Lung microvascular endothelial cell (primary cell): ENCODE results near the gene NELL1. TPM values are rescaled to one million over a fixed set of nuclear protein-coding genes. Genes with fewer than 3 reads are reported as not detected.
"Not testable (repeated sequence)": the region's sequence is repeated elsewhere in the genome, so short reads cannot be mapped to it uniquely, and the experiment has no call there.

ENCODE experiments used
- DNase-seq, 2 donors: peaks; one replicate each; pipeline versions ENCODE4 v3.0.0 to v3.0.0-alpha.2; 2010; ENCODE audit warnings: low read depth in 2 of 2
- total RNA-seq: library from RNA; depleted of rRNA; stranded (reverse); fragments of >200 nt; gene quantifications from 2 replicates; pipeline ENCODE4 v1.2.1, GENCODE V29; 2014

Gene NELL1
- total RNA-seq, 1 donor from 2014 or later = not detected

GRCh38 chr11:21190181-21190580 lies 520.8 kb downstream of the NELL1 start:
- no peak for DNase-seq

- DNase-seq = no peak
Observed at GRCh38 chr11:21195995-21196394, 526.6 kb downstream of the NELL1 start.

- DNase-seq = no peak
Observed at GRCh38 chr11:21198498-21198897, 529.1 kb downstream of the NELL1 start.

DNA sequence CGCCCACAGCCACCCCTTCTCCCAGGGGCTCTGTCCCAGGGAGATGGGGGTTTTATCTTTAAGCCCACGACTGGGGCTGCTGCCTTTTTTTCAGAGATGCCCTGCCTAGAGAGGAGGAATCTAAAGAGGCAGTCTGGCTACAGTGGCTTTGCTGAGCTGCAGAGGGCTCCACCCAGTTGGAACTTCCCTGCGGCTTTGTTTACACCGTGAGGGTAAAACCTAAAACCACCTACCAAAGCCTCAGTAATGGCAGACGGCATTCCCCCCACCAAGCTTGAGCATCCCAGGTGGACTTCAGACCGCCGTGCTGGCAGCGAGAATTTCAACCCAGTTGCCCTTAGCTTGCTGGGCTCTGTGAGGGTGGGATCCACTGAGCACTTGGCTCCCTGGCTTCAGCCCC lies 535.8 kb downstream of the NELL1 start:
- no peak for DNase-seq

- no peak for DNase-seq
Observed at GRCh38 chr11:21225860-21226259, 556.5 kb downstream of the NELL1 start.

DNA sequence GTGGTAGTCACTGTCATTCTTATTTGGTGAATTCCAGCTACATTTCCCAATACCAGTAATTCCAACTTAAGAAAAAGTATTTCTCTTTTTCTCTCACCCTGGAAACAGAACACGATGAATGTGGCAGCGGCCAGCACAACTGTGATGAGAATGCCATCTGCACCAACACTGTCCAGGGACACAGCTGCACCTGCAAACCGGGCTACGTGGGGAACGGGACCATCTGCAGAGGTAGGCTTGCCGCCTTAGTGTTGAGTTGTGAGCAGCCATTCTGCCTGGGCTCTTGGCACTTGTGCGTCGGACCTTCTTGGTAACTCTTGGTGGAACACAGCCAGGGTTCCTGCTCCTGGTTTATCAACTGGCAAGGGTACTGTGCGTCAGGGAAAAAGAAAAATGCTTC lies 559.8 kb downstream of the NELL1 start:
- DNase-seq = no peak

GRCh38 chr11:21250196-21250595 lies 580.8 kb downstream of the NELL1 start:
- DNase-seq = no peak

DNA sequence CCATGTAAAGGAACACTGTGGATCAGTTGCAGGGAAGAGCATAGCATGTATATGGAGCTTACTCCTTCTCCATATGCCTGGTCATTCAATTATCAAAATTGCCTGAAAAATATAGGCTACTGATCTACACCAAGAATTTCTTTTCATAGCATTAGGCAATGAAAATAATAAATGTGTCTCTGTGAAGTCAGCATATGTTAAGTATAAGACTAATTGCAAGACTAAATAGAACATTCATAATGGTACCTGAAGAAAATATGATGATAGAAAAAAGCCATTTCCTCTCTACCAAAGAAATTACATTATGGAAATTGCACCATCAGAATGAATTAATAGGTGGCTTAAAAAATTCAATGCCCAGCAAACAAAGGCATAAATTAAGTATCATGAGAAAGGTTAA lies 584.7 kb downstream of the NELL1 start:
- DNase-seq = no peak

DNA sequence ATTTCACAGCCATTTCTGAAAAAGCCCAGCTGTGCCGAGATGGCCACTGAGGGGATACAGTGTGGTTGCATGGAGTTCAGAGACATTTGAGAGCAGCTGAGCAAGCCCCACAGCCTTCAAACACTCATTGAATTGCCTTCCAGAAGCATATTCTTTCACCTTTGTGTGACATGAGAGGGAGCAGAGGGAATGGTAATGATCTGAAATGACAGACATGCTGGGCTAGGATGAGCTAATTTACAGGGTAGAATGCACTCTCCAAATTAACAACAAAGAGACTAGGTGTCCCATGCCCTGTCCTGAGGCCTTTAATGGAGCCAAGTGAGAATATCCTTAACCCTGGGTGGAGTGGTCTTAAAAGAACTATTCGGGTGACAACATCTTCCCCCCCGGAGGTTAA lies 585.4 kb downstream of the NELL1 start:
- no peak for DNase-seq

DNA sequence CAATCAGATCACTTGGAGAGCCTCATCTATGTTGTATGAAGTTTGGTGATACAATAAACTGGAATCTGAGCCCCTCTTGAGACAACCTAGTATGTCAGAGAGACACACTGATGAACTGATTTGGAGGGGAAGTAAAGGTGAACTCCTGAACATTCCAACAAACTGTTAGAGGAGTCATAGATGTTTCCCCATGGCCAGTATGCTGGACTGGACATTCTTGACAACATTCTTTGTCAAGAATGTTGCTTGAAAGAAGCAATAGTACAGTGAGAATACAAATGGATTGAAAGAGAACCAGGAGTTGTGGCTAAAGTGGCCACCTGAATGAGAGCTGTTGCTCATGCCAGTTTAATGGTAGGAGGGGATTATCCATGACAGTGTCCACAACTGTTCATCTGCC lies 588.1 kb downstream of the NELL1 start:
- DNase-seq = no peak

- no peak for DNase-seq
Observed at GRCh38 chr11:21258414-21258813, 589.0 kb downstream of the NELL1 start.

GRCh38 chr11:21260101-21260500 lies 590.7 kb downstream of the NELL1 start:
- DNase-seq = no peak

GRCh38 chr11:21262992-21263391 lies 593.6 kb downstream of the NELL1 start:
- DNase-seq = no peak

DNA sequence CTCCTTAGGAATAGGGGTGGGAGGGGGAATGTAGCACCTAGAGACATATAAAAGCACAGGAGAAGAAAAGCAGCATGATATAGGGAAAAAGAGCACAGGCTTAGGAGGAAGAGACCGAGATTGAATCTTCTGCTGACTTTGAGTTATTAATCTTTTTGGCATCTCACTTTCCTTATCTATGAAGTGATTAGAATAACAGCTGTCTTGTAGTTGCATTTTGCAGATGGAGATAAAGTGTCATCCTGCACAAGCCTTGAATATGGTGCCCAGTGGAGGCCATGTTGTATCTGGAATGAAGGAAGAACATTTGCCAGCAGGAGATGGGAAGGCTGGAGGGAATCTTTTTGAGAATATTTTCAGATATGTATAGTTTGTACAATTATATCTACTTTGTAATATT lies 594.7 kb downstream of the NELL1 start:
- DNase-seq = no peak

GRCh38 chr11:21268036-21268435 lies 598.6 kb downstream of the NELL1 start:
- no peak for DNase-seq

GRCh38 chr11:21272139-21272538 lies 602.8 kb downstream of the NELL1 start:
- not testable (repeated sequence) for DNase-seq

- DNase-seq = no peak
Observed at GRCh38 chr11:21278840-21279239, 609.5 kb downstream of the NELL1 start.

- no peak for DNase-seq
Observed at GRCh38 chr11:21285104-21285503, 615.7 kb downstream of the NELL1 start.

DNA sequence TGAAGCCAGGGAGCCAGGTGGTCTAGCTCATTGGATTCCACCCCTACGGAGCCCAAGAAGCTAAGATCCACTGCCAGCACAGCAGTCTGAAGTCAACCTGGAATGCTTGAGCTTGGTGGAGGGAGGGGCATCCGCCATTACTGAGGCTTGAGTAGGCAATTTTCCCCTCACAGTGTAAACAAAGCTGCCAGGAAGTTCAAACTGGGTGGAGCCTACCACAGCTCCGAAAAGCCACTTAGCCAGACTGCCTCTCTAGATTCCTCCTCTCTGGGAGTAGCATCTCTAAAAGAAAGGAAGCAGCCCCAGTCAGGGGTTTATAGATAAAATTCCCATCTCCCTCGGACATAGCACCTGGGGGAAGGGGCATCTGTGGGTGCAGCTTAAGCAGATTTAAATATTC lies 620.3 kb downstream of the NELL1 start:
- no peak for DNase-seq

- no peak for DNase-seq
Observed at GRCh38 chr11:21295508-21295907, 626.1 kb downstream of the NELL1 start.

- no peak for DNase-seq
Observed at GRCh38 chr11:21301981-21302380, 632.6 kb downstream of the NELL1 start.

GRCh38 chr11:21306739-21307358 lies 637.5 kb downstream of the NELL1 start:
- DNase-seq = no peak

DNA sequence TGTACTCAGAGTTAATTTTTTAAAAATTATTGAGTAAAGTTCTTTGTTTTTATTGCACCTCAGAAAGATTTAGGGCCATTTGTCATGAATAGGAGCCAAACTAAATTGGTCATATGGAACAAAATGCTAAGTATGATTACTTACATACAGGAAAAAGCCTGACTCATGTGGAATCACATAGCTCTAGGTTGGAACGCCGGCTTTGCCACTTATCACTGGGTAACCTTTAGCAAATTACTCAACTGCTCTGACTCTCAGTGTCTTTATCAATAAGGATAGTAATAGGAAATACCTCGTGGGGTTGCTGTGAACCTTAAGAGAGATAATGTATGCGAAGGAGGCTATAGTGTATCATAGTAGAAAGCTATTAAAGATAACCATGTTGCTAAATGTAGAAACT lies 638.5 kb downstream of the NELL1 start:
- DNase-seq = no peak

DNA sequence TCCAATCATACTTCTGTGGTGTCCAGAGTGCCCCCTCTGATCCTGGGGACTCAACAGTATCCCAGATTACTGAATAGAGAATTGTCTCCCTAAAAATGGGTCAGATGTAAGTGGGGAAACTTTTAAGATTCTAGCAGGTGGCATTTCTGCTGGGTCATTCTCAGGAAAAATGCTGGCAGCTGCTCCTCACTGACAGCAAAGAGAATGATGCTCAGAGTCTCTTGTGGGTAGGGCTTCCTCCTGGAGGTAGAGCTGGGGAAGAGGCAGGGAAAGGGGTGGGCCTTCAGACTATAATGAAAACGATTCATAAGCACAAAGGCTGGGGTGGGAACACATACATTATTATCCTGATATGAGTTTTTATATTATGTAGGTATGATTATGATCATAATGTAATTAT lies 647.2 kb downstream of the NELL1 start:
- no peak for DNase-seq
